T-helper 22 cell (primary cell): ENCODE data around the gene SAP30BP.

ENCODE experiments used
- DNase-seq: peaks from one replicate; pipeline ENCODE4 v3.0.0-alpha.2; 2020; ENCODE audit warnings: low read depth

Gene SAP30BP

DNA sequence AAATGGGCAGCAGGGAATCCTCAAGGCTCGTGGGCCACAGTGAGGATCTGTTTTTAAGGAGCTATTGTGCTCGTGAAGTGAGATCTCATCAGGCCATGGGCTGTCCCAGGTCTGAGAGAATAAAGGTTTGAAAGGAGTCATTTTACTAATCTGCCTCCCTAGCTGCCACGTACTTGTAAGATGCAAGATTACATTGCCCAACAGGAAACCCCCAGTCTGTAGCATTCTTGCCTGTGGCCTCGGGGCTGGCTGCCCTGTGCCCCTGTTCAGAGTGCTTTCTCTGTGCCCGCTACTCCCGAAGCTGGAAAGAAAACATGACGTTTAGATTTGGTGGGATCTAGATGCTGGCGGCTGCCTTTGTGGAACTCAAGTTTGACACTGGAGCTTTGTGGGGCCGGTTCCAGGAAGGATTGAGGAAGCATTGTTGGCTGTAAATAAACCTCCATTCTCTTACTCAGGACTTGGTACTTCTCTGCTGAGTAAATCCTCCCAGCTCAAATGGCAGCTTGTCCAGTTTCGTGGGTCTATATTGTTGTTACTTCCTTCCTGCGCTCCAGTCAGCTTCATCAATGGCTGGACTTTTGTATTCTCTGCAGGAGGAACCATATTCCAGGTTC lies 21.2 kb downstream of the SAP30BP start:
- no peak for DNase-seq

- no peak for DNase-seq
These were observed 22.3 kb downstream of the SAP30BP start for GRCh38 chr17:75689441-75689873.

DNA sequence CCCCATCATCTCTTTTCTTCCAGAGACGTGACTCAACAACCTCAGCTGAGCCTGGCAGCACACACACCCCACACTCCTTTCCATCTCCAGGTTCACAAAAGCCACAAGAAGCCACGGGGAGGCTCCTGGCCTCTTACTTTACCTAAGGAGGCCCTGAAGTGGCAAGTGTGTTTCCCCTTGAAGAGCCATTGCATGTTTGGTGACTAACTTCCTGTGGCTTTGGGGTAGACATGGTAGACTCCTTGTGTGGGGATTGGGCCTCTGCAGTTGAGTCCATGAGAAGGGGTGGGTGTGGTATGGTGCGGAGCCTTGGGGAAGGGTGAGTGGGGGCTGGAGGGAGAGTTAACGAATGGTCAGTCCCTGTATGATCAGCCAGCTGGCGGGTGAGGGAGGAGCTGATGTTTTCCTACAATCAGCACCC lies 24.2 kb downstream of the SAP30BP start:
- no peak for DNase-seq

DNA sequence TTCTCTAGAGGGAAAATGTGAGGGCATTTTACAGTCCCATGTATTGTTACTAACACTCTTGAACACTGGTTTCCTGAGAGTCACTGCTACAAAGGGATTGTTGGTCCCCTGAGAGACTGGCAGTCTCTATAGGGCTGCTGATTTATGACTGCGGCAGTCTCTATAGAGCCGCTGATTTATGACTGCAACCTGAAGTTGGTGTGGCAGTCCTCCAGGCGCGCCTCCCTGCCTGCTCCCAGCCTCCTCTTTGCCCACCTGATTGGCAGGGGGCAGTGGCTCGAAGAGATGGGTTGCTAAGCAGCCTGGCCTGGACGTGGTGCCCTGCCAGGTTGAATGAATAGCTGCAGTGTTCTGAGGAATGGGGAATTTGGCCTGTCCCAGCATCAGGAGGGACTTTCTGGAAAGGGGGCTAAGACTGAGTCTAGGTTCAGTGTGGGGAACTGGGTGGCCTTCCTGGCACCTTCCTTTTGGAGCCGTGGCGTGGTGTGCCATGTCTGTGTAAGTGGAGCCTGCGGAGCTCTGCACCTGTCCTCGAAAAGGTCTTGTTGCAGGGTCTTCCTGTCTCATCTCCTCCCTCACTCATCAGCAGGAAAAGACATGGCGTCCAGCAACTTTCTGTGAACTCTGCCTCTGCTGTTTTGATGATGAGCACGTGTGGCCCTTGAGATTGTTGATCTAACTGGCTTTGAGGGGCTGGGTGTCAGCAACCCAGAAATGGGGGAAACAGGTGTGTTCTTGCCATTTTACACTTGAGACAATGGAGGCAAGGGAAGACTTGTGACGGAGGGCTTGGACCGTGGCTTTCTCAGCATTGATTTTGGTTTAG lies 24.9 kb downstream of the SAP30BP start:
- no peak for DNase-seq

GRCh38 chr17:75692976-75693375 lies 25.8 kb downstream of the SAP30BP start:
- DNase-seq: no peak

DNA sequence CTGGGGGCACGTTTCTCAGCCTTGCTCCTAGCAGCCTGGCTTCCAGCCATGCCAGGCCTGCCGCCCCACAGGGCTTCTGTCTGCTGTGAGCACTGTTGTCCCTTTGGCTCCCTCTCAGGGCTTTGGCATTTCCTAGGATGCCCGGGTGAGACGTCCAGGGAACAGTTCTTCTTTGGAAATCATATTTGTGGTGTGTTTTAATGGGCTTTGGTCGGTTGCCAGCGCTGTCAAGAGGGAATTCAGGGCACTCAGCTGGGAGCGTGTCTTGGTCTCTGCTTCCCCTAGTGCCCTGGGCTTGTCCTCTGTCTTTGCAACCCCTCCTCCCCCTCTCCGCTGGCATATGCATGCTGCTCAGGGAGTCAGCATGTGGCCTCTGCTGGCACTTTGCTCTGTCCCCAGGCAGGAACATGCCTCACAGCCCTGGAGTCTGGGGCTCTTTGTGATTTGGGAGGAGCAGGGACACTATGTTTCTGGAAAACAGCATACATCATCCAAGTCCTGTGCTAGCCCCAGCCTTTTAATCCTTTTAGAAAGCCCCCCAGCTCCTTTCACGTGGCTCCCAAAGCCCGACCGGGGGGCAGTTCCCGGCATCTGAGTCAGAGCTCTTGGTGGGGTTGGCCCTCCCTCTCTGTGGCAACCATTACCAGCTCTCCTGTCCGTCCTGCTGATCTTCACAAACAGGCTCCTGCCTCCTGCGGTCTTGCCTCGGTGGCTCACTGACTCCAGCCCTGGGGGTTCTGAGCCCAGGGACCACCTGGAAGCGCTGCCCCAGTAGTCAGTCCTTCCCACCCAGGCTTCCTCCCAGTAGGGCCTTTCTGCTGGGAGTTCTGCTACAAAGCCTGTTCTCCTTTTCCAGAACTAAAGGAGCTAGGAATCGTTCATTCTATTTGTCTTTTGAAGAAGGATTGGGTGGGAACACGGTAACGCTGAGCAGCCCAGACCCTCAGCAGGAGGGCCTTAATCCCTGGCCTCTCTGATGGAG lies 26.7 kb downstream of the SAP30BP start:
- no peak for DNase-seq

DNA sequence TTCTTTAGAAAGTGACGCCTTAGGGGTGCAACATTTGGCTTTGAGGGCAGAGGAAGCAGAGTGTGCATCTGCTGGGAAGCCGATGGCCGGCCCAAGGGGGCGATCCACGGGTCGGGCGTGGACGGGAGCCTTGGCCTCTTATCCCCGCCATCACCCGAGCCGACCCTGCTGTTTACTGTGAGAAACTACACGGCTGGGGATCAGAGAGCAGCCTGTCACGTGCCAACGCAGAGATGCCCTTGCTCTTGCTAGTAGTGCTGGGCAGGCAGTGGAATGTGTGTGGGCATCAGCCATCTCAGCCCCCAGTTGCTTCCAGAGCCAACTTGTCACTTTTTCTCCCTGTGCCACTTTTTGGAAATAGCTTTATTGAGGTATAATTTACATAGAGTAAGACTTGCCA lies 27.4 kb downstream of the SAP30BP start:
- DNase-seq: no peak

GRCh38 chr17:75695141-75695829 lies 28.1 kb downstream of the SAP30BP start:
- no peak for DNase-seq

DNA sequence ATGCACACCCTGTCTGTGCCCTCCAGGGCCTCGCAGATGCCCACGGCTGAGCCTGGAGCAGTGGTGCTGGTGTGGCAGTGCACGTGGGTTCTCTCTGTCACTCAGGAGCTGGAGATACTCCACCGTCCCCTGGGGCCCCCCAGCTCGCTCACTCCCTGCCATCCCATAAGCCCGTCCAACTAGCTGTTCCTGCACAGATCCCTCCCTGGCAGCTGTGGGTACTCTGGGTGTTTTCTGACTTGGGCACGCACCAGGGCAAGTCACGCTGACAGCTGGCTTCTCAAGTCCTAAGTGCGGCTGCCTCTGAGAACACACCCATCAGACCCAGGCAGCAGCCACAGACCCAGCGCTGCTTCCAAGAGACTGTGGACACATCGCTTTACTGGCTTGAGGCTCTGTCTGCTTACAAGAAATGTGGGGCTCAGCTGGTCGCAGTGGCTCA lies 28.7 kb downstream of the SAP30BP start:
- no peak for DNase-seq

GRCh38 chr17:75697651-75698291 lies 30.6 kb downstream of the SAP30BP start:
- DNase-seq: no peak

GRCh38 chr17:75698659-75699058 lies 31.5 kb downstream of the SAP30BP start:
- DNase-seq: no peak

- no peak for DNase-seq
These were observed 34.1 kb downstream of the SAP30BP start for GRCh38 chr17:75701288-75701687.

GRCh38 chr17:75703191-75703590 lies 36.1 kb downstream of the SAP30BP start:
- no peak for DNase-seq

DNA sequence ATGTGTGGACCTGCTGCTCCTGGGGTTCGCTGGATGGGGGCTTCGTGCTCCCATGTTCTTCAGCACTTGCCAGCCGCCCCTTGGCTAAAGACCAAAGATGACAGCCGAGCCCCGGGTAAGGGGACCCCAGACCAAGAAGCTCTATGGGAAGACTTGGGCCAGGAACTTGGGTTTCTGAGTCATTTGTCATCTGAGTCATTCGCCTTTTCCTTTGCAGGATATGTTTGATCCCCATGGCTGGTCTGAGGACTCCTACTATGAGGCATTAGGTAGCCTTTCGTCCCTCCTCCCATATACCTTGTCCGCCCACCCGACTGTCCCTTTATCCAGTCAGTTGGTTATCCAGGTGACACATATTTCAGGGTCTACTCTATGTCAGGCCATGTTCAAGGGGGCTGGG lies 36.5 kb downstream of the SAP30BP start:
- DNase-seq: no peak

DNA sequence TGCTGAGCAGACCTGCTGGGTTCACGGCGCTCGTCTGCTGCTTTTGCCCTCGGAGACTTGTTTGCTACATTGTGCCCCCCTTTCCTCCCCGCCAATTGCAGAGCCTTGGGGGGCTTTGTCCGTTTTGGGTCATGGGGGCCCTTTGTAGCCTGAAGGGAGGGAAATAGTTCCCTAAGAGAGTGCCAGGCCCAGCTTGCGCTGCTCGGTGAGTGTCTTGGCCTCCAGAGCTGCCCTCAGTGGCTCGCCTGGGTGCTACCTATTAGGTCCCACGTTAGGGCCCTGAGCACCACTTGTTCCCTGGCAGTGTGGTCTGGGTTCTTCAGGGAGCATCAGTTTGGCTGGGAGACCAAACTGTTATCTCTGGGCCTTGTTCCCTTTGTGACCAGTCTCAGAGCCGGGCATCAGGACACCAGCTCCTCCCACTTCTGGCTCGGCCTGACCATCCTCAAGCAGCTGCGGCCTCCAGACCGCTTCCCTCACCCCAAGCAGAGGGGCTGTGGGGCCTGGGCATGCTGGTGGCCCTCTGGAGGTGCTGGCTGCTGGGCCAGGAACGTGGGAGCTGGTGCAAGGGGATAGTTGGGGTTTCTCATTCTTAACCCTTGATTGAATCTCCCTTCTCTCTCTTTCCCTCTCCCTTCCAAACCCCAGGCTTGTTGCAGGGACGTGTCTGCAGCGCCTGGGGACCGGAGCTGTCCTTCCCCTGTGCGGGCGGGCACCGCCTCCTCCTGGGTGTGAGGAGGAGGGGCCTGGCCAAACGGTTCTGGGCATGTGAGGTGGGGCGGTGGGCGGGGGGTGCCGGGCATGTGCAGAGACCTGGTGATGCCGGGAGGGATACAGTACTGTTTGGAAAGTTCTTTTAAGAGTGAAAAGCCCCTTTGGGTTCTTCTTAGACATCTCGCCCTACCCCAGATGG lies 38.1 kb downstream of the SAP30BP start:
- DNase-seq: no peak

DNA sequence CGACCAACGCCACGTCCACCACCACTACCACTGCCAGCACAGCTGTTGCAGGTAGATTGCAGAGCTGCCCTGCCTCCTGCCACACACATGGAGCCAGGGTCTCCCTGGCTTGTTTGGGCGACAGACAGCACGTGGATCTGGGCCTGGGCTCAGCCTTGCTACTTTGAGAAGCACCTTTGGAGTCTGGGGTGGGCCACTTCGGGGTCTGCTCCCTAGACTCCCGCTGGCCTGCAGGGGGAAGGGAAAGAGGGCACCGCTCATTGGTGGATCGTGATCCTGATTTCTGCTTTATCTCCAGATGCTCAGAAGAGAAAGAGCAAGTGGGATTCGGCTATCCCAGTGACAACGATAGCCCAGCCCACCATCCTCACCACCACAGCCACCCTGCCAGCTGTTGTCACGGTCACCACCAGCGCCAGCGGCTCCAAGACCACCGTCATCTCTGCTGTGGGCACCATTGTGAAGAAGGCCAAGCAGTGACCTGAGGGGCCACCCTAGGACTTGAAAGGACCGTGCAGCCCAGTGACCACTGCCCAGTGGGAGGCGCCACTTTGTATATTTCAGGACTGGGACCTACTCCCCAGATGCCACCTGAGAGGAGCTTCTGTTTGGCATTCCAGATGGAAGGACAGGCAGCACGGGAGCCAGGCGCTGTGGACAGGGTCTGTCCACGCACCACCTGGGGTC lies 39.0 kb downstream of the SAP30BP start:
- DNase-seq: no peak

DNA sequence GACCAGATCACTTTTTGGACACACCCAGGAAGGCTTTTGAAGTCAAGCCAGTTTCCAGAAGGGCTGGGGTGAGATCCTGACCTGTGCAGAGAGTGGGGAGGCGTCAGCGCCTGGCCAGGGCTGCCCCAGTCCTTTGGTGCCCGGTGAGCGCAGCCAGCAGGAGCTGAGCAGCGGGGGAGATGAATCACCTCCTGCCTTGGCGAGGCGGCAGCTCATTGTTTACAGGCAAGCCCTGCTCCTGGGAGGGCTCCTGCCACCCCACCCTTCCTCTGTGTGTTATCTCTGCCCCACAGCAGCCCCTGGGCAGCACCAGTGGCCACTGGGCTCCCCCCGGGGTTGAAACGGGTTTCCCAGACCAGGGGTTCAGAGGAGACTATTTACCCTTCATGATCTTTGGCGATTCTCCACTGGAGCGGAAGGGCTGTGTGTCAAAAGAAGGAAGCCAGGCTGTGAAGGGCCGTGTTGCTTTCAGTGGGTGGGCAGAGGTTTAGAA lies 40.0 kb downstream of the SAP30BP start:
- no peak for DNase-seq

DNA sequence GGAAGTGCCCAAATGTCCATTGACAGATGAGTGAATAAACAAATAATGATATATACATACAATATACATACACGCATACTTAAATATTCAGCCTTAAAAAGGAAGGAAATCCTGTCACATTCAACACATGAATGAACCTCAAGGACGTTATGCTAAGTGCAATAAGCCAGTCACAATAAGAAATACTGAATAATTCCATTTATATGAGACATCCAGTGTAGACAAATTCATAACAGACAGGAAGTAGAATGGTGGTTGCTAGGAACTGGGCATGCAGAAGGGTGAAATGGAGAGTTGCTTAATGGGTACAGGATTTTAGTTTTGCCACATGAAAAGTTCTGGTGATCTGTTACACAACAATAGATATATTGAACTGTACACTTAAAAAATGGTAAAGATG lies 45.3 kb downstream of the SAP30BP start:
- DNase-seq: no peak

DNA sequence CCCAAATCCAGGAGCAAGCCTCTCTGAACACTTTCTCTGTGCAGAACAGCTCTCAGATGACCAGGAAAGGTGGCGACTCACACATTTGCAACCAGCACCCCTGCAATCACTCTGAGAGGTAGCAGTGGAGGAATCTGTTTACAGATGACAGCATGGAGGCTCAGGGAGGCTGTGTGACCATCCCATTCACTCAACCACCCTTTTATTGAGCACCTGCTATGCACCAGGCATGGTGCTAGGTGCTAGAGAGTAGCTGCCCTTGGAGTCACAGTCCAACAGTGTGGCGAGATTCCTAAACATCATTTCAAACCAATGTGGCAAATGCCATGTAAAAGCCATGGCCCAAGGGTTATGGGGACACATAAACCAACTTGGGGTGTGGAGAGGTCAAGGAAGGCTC lies 52.6 kb downstream of the SAP30BP start:
- no peak for DNase-seq
